GM18867 (cell line): Measurements from ENCODE around the gene MACF1.

Experiments used
- ATAC-seq: cut with Tn5 transposase; IDR thresholded peaks from one replicate; pipeline ENCODE4 v1.9.1; 2021; ENCODE audit warnings: mild to moderate bottlenecking, moderate library complexity; ENCODE audit not compliant: unreplicated experiment

MACF1 gene

DNA sequence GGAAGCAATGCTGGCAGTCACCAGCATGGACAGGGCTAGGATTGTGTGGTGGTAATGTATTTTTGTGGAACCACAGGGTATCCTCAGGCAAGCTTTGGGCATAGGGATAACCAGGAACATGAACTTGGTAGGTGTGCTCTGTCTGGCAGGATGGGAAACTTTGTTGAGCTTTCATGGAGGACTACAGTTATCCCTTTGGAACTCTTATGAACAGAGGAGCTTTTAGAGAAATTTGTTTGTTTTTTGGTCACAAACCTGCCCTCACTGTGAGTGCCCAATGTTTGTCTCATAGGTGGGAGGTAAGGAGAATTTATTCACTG lies 54.4 kb downstream of the MACF1 start:
- no peak for ATAC-seq

DNA sequence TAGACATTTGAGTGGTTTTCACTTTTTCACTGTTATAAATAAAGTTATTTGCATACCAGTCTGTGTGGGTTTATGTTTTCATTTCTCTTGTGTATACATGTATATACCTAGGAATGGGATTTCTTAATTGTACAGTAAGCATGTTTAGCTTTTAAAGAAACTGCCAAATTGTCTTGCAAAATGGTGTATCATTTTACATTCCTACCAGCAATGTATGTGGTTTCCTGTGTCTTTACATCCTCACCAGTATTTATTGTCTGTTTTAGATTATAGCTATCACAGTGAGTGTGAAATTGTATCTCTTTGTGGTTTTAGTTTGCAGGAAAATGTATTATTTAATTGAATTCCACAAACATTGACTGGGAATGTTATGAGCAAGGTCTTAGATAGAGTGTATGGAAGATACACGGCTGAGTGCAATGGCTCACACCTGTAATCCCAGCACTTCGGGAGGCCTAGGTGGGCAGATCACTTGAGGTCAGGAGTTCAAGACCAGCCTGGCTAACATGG lies 57.3 kb downstream of the MACF1 start:
- no peak for ATAC-seq

DNA sequence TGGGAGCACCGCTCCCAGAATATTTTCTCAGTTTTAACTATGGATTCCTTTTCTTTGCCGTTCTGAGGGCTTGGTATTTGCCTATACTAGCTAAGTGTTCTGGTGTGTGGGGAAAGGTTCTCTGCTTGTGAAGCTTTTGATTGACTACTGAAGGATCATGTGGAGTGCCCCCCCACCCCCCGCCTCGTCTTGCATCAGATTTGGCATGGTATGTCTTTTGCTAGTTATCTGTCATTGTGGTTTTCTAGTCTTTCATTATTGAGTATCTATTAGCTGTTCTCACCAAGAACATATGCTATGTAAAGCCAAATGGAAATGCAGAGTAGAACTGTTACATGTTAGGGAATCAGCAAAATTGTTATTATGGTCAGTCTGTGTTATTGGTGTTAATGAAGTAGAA lies 58.3 kb downstream of the MACF1 start:
- no peak for ATAC-seq

DNA sequence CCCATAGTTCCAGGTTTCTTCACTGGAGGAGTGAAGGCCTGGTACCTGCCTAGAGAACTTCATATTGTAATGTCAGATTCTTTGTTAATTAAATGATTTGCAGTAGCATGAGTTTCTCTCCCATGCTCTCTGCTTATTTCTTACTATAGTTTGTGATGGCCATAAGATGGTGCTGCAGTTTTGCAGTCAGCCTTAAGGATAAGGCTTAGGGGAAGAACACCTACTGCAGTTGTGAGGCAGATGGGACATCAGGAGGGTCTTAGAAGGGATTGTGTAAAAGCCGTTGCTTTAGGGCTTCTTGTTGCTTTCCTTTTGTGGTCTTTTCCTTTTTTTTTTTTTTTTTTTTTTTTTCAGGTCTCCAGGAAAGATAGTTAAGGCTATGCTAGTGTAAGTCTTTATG lies 61.8 kb downstream of the MACF1 start:
- ATAC-seq: no peak

DNA sequence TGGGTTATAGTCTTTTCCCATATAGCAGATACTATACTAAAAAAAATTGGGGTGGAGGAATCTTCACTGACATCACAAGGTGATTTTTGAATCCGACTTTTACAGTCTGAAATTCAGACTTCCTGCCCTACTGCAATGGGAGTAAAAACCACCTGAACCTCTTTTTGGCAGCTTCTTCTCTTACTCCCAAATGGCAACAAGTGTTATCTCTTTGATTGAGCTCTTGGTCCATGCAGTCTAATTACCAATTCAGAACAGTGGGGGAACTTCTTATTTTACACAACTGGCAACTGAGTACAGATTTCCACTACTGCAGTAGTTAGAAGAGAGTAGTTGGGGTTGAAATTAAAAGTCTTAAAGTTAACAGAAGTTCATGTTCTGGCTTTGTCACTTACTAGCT lies 62.3 kb downstream of the MACF1 start:
- ATAC-seq: no peak

DNA sequence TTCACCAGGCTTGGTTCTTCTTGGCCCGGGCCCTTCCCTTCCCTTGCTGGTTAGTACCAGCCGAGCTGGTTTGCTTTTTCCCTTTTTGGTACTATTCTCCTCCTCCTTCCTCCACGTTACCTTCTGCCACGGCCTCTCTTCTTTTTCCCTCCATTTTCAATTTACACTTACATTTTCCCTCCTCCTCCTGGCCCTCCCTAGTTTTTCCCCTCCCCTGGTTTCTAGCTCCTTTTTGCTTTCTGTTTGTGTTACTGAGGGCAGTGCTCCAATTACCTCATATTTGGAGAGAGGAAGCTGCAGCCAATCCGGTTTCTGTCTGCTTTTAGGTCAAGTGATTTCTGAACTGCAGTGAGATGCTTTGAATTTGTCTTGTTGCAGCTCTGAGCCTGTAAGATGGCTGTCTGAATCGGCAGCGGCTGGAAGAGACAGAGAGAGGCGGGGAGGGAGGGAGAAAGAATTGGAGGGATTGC lies 63.7 kb downstream of the MACF1 start:
- ATAC-seq: peak; percentile 30

DNA sequence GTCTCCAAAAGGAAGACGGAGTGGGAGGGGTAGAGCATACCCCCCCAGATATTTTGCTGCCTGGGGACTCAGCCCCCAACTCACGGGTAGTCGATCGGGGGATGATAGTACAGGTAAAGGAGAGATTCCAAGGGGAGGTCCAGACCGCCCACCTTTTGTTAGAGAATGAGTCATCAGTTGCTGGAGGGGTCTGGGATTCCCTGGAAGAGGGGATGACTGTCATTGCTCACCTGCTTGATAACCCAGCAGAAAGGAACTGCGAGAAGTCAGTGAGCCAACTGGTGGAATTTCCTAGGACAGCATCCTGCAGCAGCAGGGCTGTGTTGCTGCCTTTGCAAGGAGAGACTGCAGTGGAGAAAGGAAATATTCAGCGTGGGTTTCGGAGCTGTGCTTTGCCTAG lies 64.4 kb downstream of the MACF1 start:
- ATAC-seq: no peak

DNA sequence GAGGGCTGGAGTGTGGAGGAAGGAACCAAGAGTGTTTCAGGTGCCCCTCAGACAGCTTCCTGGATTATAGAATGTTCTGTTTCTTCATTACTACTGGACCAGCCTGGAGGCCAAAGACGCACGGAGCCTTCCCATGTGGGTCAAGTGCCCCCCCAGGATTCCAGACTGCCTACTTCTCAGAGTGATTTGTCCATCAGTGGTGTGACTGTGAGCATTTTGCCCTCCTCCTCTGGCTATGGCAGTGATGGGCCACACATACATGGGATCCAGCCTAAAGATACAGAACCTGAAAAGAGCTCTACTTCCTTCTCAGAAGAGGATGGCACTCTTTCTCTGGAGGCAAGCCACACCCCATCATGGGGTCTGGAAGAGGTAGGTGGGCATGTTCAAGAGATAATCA lies 64.9 kb downstream of the MACF1 start:
- ATAC-seq: peak; percentile 19

DNA sequence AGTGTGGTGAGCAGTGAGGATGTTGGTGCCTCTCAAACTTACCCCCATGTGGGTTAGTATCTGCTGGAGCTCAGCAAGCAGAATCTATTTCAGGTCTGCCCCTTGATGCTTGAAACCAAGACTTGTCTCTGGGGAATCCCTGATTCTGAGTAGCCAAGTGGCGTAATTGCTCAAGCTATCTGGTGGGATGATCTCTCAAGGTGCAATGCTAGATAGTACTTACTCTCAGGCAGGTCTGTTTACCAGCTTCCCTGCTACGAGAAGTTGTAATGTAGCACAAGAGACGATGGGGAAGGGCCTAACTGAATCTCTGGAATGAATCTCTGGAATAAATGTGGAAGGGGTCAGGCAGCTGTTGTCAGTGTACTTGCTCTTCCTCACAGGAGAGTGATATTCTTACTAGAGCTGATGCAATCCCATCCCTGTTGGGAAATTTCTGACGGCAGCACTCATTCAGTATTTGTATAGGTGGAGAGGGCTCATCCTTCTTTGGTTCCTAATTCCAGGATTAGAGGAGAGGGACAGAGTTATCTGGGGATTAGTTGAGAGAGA lies 65.4 kb downstream of the MACF1 start:
- ATAC-seq: peak; percentile 56

DNA sequence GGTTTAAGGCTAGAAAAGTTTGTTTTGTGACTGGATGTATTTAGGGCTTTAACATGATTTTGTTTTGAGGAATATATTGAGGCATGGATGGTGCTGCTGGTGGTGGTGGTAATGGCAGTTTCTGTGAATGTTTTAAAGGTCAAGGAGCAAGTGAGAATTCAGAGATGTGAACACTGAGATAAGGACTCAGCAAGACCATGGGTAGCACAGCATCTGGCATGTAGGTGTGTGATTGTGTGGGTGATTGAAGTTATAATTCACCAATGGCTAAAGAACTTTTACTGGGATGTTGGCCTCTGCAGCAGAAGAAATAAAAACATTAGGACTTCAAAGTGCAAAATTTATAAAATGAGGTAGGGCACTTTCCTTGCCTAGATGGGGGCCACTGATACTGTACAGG lies 65.9 kb downstream of the MACF1 start:
- no peak for ATAC-seq

DNA sequence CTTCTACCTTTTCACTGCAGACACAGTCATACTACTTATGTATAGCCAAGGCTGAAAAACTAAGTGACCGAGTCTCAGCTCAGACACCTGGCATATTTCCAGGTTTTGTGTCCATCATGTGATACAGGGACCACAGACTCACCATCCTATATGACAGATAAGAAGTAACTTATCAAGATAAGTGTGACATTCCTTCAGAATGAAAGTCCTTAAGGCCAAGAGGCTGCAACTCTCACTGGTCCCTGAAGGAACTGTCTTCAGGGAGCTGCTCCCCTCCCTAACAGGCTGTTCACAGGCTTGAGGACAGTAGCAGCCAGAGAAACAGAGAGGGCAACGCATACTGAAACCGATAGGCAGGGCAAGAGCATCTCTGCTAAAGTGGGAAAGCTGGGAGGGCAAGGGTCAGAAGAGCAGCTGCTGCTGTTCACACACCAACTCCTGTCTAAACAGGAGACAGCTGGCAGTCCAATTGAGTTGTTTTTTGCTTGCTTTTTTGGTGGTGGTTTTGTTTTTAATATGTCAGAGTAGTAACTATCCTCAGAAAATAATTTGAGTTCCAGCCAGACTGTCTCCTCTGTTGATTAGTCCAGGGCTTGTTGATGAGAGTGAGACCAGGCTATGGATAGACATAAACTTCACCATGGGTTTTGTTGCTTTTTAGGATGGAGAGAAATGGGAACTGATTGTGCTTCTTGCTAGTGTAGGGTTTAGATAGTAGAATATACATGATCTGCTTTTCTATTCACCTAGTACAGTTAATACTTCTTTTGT lies 67.7 kb downstream of the MACF1 start:
- ATAC-seq: peak; percentile 57

DNA sequence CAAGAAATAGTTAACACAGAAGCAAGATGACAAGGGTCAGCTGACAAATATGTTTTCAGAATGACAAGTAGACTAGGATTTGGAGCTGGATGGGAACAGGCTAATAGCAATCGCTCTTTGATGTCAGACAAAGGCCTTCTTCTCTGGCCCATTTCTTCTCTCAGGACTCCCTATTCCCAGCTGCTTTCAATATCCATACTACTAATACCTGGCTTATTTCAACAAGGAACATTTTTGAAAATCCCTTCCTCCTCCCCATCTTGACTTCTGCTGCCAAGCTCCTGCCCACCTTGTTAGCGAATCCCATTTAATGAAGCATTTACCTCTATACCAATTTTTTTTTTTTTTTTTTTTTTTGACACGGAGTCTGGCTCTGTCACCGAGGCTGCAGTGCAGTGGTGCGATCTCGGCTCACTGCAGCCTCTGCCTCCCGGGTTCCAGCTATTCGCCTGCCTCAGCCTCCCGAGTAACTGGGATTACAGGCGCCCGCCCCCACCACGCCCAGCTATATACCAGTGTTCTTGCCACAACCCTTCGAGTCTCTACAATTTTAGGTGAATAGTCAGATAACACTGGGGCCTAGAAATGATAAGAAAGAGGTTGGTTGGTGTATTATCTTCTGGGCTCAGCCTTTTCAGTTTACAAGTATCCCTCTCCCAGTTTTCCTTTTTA lies 68.4 kb downstream of the MACF1 start:
- ATAC-seq: no peak

DNA sequence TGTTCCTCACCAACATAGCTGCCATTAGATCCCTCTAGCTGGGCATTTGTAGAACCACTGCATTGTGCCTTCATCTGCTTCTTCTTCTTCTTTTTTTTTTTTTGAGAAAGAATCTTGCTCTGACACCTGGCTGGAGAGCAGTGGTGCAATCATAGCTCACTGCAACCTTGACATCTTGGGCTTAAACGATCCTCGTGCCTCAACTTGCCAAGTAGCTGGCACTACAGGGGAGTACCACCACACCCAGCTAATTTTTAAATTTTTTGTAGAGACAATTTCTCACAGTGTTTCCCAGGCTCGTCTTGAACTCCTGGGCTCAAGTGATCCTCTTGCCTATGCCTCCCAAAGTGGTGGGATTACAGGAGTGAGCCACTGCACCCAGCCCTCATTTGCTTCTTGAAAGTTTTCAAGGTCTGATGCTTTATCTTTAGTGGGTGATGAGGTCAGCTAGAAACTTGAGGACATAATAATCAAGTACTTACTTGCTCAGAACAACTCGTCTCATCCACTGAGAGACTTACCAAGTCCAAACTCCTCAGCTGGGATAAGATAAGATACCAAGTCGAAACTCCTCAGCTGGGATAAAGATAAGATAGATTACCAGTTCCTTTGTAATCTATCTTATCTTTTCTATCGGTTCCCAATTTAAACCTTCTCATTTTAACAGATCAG lies 71.5 kb downstream of the MACF1 start:
- ATAC-seq: no peak

DNA sequence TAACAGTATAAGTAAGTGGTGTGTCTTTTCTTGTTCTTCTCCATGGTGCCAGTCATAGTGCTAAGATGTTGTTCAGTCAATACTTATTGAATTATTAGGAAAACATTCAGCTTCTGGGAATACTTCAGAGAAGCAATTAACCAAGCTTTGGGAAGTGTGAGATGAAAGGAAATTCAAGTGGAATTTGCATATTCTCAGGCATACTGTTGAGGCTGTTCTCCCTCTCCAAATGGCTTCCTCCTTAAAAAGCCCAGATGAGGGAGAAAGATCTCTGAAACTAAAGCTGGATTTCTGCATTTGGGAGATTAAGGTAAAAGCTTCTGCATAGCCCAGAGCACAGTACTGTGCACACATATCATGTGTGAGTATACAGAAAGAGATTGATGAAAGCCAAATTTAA lies 73.4 kb downstream of the MACF1 start:
- ATAC-seq: no peak

DNA sequence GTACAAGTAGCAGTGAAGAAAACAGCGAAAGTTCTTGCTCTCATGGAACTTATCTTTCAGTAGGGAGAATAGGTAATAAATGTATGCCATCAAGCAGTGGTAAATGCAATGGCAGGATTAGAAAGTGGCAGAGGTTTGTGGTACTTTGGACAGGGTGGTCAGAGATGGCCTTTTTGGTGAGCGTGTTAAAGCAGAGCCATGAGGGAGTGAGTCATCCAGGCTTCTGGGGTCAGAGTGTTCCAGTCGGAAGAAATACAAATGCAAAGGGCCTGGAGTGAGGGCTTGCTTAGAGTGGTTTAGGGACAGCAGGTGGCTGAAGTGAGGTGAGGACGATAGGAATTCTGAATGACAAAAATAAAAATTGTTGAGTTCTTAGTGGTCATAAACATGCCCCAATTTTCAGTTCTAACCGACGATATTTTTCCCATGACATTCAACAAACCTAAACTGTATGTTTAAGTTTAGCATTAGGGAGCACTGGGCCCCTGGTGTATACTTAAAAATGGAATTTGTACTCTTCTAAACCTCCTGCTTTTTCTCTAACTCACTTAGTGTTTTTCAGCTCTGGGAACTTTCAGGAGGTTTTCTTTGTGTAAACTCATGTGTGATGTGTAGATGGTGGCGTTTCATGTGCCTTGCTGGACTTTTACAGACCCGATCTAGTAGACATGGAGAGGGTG lies 78.2 kb downstream of the MACF1 start:
- no peak for ATAC-seq

DNA sequence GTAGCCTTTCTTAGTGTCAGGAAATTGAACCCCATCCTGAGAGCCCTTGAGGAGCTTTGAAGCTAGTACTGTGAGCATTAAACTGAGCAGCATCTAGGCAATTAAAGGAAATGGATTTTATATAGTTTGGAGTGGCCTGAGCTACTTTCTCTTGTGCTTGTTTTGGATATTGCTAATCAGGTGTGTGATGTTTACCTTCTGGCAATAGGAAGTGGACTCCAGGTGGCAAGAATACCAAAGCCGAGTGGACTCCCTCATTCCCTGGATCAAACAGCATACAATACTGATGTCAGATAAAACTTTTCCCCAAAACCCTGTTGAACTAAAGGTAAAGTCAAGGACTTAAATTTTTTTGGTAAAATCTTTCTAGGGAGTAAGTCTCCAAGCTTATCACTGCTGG lies 79.4 kb downstream of the MACF1 start:
- no peak for ATAC-seq

DNA sequence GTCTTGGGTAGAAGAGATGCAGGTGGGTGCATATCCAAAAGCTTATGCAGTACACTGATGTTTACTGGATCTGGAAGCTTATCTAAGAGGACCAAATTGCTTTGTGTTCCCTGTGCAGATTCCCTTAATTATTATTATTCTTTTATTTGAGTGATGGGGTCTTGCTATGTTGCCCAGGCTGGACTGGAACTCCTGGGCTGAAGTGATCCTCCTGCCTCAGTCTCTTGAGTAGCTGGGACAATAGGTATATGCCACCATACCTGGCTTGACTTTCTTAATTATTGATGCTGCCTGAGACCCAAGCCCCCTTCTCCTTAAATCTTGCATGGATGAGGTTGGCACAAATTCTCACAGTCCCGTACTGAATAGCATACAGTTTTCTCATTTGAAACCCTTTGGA lies 83.0 kb downstream of the MACF1 start:
- ATAC-seq: no peak

DNA sequence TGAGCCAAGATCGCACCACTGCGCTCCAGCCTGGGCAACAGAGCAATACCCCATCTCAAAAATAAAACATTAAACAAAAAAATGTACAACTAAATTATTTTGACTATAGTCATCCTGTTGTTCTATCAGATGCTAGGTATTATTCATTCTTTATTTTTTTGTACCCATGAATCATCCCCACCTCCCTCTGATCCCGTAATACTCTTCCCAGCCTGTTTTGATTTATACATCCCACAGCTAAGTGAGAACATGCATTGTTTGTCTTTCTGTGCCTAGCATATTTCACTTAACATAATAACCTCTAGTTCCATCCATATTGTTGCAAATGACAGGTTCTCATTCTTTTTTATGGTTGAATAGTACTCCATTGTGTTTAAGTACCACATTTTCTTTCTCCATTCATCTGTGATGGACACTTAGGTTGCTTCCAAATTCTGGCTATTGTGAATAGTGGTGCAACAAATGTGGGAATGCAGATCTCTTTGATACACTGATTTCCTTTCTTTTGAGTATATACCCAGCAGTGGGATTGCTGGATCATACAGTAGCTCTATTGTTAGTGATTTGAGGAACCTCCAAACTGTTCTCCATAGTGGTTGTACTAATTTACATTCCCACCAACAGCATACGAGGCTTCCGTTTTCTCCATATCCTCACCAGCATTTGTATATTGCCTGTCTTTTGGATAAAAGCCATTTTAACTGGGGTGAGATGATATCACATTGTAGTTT lies 84.4 kb downstream of the MACF1 start:
- ATAC-seq: no peak

DNA sequence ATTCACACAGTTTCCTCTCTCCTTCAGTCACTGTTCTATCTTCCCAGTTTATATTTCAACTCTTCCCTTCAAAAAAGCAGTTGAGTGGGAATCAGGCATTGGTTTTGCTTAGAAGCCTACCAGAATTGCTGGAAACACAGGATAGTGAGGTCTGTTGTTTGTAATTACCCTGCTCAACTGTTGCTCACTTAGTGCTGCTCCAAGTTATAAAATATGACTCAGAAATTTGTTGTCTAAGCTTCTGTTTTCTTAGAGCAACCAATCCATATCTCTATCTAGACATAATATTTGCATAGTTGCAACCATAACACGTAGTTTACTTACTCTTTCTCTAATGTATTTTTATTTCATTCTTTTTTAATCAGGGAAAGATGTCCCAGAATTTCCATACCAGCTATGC lies 87.9 kb downstream of the MACF1 start:
- ATAC-seq: no peak

DNA sequence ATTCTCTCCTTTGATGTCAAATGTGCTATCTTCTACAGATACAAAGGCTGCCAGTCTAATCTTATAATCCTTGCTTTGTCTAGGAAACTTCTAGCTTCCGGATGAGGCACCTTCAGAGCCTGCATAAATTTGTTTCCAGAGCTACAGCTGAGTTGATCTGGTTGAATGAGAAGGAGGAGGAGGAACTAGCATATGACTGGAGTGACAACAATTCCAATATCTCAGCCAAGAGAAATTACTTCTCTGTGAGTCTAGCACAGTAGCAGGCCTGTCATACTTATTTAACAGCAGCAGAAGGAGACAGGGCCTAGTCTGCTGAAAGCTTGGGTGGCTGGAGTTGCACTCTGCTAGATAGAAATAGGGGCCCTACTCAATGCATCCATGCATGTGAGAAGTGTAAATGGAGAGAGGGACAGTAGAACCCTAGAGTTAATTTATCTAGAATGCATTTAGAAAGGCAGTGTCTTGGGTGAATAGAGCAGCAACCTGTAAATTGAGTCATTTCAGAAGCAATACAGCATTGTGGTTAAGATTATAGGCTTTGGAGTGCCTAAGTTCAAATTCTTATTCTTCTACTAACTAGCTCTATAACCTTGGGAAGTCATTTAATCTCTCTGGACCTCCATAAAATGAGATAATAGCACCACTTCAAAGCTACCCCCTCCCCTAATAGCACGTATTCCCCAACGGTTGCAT lies 89.0 kb downstream of the MACF1 start:
- no peak for ATAC-seq
